Endothelial cell of umbilical vein (primary cell): Measurements from ENCODE around the gene B4GALNT1. TPM values are rescaled to one million over a fixed set of nuclear protein-coding genes. Genes with fewer than 3 reads are reported as not detected.

Experiments used
- BruUV-seq: library from RNA; stranded (reverse); fragments of 400-500 nt; replicated peaks from 2 replicates; lab custom pipeline; 2021; lab: Mats Ljungman, UMichigan
- CTCF ChIA-PET: fragments of 300-600, 350-600 bp; sonication (Branson Sonifier 250); formaldehyde crosslinking; loops from one replicate; lab custom pipeline; 2021; ENCODE audit warnings: antibody characterized with exemption, inconsistent platforms; lab: Charles Lee
- POLR2A ChIA-PET: fragments of 300-600, 350-600 bp; sonication (Branson Sonifier 250); formaldehyde crosslinking; loops from one replicate; lab custom pipeline; 2021; ENCODE audit warnings: antibody characterized with exemption, inconsistent platforms; lab: Charles Lee
- DNase-seq: peaks from one replicate; pipeline ENCODE4 v3.0.0-alpha.2; 2011; ENCODE audit warnings: low read depth, low spot score
- FAIRE-seq: peaks from 2 replicates; lab custom pipeline; 2011; peaks lifted over from hg19 to GRCh38; lab: Jason Lieb, UNC
- H2AFZ ChIP-seq: 2 replicates; pipeline ENCODE4 v1.6.0; 2012; ENCODE audit warnings: low read depth, low read length, control low read depth, inconsistent platforms
- H3K27ac ChIP-seq: 2 replicates; pipeline ENCODE4 v1.5.1; 2011; ENCODE audit warnings: low read depth, mild to moderate bottlenecking, control low read depth, low read length, moderate library complexity; ENCODE audit not compliant: insufficient read depth
- H3K27me3 ChIP-seq, 2 experiments: 2 replicates each; pipeline versions ENCODE4 v1.6.0 to v1.6.1; 2011; ENCODE audit warnings: low read length in 2 of 2, mixed read lengths in 1 of 2; ENCODE audit not compliant: control insufficient read depth in 2 of 2, insufficient read depth in 2 of 2
- H3K36me3 ChIP-seq, 2 experiments: 2 replicates in 1 of 2; 3 replicates in 1 of 2; pipeline ENCODE4 v1.5.1; 2011; ENCODE audit warnings: low read length in 2 of 2, mild to moderate bottlenecking in 1 of 2, moderate library complexity in 1 of 2; ENCODE audit not compliant: control insufficient read depth in 2 of 2, insufficient read depth in 2 of 2; ENCODE audit errors: extremely low read depth in 1 of 2
- H3K4me1 ChIP-seq: 3 replicates; pipeline ENCODE4 v1.5.1; 2011; ENCODE audit warnings: mild to moderate bottlenecking, low read length; ENCODE audit not compliant: control insufficient read depth, insufficient read depth; ENCODE audit errors: extremely low read depth
- H3K4me2 ChIP-seq: 2 replicates; pipeline ENCODE4 v1.6.1; 2011; ENCODE audit warnings: low read length, control low read depth, mixed read lengths; ENCODE audit not compliant: insufficient read depth
- H3K4me3 ChIP-seq, 3 experiments: fragments of 200-600 bp in 1 of 3; sonication (generic), shearing (Covaris generic) in 1 of 3; replicated peaks in 1 of 3; 2 replicates each; pipeline ENCODE4 v1.5.1; 2011 to 2016; ENCODE audit warnings: control low read depth in 3 of 3, low read length in 3 of 3, mild to moderate bottlenecking in 2 of 3, inconsistent platforms in 1 of 3, low read depth in 1 of 3, moderate library complexity in 1 of 3; ENCODE audit not compliant: insufficient read depth in 1 of 3
- H3K79me2 ChIP-seq: 2 replicates; pipeline ENCODE4 v1.6.0; 2012; ENCODE audit warnings: low read length, inconsistent platforms; ENCODE audit not compliant: control insufficient read depth, insufficient read depth
- H3K9ac ChIP-seq: replicated peaks from 2 replicates; pipeline ENCODE3; 2011; ENCODE audit warnings: low read length, control low read depth; ENCODE audit not compliant: insufficient read depth; ENCODE audit errors: extremely low read depth
- H3K9me1 ChIP-seq: replicated peaks from 3 replicates; pipeline ENCODE4 v1.6.0; 2011; ENCODE audit warnings: mild to moderate bottlenecking, low read length; ENCODE audit not compliant: control insufficient read depth, insufficient read depth; ENCODE audit errors: extremely low read depth
- H3K9me3 ChIP-seq: replicated peaks from 2 replicates; pipeline ENCODE4 v1.5.1; 2012; ENCODE audit warnings: low read length, inconsistent platforms; ENCODE audit not compliant: control insufficient read depth, insufficient read depth
- H4K20me1 ChIP-seq: replicated peaks from 2 replicates; pipeline ENCODE3; 2011; ENCODE audit warnings: mild to moderate bottlenecking, low read length; ENCODE audit not compliant: control insufficient read depth, insufficient read depth; ENCODE audit errors: extremely low read depth
- EZH2 ChIP-seq: IDR thresholded peaks from 2 replicates; pipeline ENCODE4 v1.6.1; 2012; ENCODE audit warnings: borderline replicate concordance, low read depth, mild to moderate bottlenecking, moderate library complexity, low read length, inconsistent platforms; ENCODE audit not compliant: severe bottlenecking
- FOS ChIP-seq: IDR thresholded peaks from 2 replicates; pipeline ENCODE4 v1.6.1; 2011; ENCODE audit warnings: mild to moderate bottlenecking, low read length, moderate library complexity, borderline replicate concordance; ENCODE audit not compliant: insufficient read depth
- GATA2 ChIP-seq: IDR thresholded peaks from 2 replicates; pipeline ENCODE4 v1.7.0; 2011; ENCODE audit warnings: low read depth, mild to moderate bottlenecking, moderate library complexity, mixed read lengths, low read length; ENCODE audit not compliant: insufficient read length, insufficient read depth
- JUN ChIP-seq: IDR thresholded peaks from 2 replicates; pipeline ENCODE4 v1.6.1; 2011; ENCODE audit warnings: borderline replicate concordance, low read depth; ENCODE audit not compliant: insufficient read length, insufficient read depth
- MYC ChIP-seq: IDR thresholded peaks from one replicate; pipeline ENCODE4 v1.6.1; 2011; ENCODE audit warnings: mild to moderate bottlenecking, low read depth, low read length
- POLR2A ChIP-seq: IDR thresholded peaks from 2 replicates; pipeline ENCODE4 v1.6.1; 2012; ENCODE audit warnings: low read depth, mild to moderate bottlenecking, control low read depth, low read length
- POLR2AphosphoS5 ChIP-seq: IDR thresholded peaks from 2 replicates; pipeline ENCODE4 v1.6.1; 2012; ENCODE audit warnings: low read depth, mild to moderate bottlenecking, control low read depth, low read length, moderate library complexity; ENCODE audit not compliant: insufficient read depth
- dilution Hi-C: fragments of 300-500 bp; cut with MboI; formaldehyde crosslinking; loops from one replicate; pipeline ENCODE4 v1.15.0; 2019; ENCODE audit warnings: low sequenced_read_pairs; ENCODE audit not compliant: extremely low pct_ligation_motif_present
- intact Hi-C: fragments of 100-400 bp; cut with micrococcal nuclease; formaldehyde crosslinking; loops from one replicate; pipeline ENCODE4 v1.10.0; 2022
- polyA plus RNA-seq, 4 experiments: library from polyadenylated mRNA; depleted of rRNA in 3 of 4; stranded (reverse) in 3 of 4; unstranded in 1 of 4; fragments of >200 nt; gene quantifications; 2 replicates each; pipeline versions ENCODE4 v1.2.1 to v1.2.3, GENCODE V29; 2011 to 2012; ENCODE audit warnings: missing spikeins in 1 of 4
- total RNA-seq: library from RNA; stranded (reverse); gene quantifications from 2 replicates; pipeline ENCODE4 v1.2.3, GENCODE V29; 2021
- TF ChIP-seq, protein P1 (sequence below): IDR thresholded peaks from 2 replicates; pipeline ENCODE4 v1.6.1; 2011; ENCODE audit not compliant: insufficient read depth, insufficient read length
- TF ChIP-seq, protein P2 (sequence below), 2 donors: IDR thresholded peaks; 1 replicate in 1 of 2; 2 replicates in 1 of 2; pipeline ENCODE4 v1.5.1; 2011; ENCODE audit warnings: low read length in 2 of 2, mild to moderate bottlenecking in 2 of 2, moderate library complexity in 2 of 2, control low read depth in 1 of 2, inconsistent platforms in 1 of 2, low read depth in 1 of 2; ENCODE audit not compliant: insufficient read depth in 1 of 2; ENCODE audit errors: extremely low read depth in 1 of 2

B4GALNT1 gene
- total and polyA plus RNA-seq, 2 donors (not counting 3 experiments of a cell fraction or from before 2014, with no cell fraction given) = 0.33 to 0.35 TPM

DNA sequence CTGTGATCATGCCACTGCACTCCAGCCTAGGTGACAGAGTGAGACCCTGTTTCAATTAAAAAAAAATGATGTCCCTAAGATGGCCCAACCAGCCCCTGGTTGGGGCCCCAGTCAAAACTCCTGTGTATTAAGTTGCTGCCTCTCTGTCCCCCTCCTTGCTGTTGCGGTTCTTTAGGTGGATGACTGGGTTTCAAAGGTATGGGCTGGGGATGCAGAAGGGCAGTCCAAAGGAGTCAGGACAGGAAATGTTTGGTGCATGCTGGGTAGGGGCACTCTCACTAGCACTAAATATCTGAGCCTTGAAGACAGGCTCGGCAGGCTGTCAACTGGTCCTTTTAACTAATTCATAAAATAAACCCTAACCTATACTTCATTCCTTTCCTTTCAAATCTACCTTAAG lies 54.0 kb downstream of the B4GALNT1 start:
- H3K9ac ChIP-seq = no peak overlapping the region
- H3K36me3 ChIP-seq = no peaks in the 10 kb centered on the region
- BruUV-seq = no TSS peak
- H3K79me2 ChIP-seq = no peaks in the 10 kb centered on the region
- no peaks in the 10 kb centered on the region for H4K20me1 ChIP-seq
- no peak overlapping the region for H3K4me2 ChIP-seq
- CTCF ChIA-PET = interaction anchor here (0.6 to 5.2 kb wide), 2 partner anchors 46 to 336 kb away, joined by 3 to 109 read pairs; no protein-coding TSS in a partner anchor
- no peak overlapping the region for H3K4me3 ChIP-seq
- POLR2A ChIA-PET = no interaction called here
- H3K9me3 ChIP-seq = no peaks in the 10 kb centered on the region
- dilution Hi-C loops (no loop called here), intact Hi-C loops (no loop called here)
- TF ChIP-seq, protein P1, sequence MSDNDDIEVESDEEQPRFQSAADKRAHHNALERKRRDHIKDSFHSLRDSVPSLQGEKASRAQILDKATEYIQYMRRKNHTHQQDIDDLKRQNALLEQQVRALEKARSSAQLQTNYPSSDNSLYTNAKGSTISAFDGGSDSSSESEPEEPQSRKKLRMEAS = no peak
- TF ChIP-seq JUN = no peak
- no peak for TF ChIP-seq MYC
- no peak for TF ChIP-seq POLR2AphosphoS5
- TF ChIP-seq EZH2 = no peak
- TF ChIP-seq FOS = no peak
- TF ChIP-seq, protein P2, sequence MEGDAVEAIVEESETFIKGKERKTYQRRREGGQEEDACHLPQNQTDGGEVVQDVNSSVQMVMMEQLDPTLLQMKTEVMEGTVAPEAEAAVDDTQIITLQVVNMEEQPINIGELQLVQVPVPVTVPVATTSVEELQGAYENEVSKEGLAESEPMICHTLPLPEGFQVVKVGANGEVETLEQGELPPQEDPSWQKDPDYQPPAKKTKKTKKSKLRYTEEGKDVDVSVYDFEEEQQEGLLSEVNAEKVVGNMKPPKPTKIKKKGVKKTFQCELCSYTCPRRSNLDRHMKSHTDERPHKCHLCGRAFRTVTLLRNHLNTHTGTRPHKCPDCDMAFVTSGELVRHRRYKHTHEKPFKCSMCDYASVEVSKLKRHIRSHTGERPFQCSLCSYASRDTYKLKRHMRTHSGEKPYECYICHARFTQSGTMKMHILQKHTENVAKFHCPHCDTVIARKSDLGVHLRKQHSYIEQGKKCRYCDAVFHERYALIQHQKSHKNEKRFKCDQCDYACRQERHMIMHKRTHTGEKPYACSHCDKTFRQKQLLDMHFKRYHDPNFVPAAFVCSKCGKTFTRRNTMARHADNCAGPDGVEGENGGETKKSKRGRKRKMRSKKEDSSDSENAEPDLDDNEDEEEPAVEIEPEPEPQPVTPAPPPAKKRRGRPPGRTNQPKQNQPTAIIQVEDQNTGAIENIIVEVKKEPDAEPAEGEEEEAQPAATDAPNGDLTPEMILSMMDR (IDR thresholded peaks at IDR 0.05; ENCODE audit: extremely low read depth in 1 of 2, insufficient read depth in 1 of 2, low read depth in 1 of 2, low read length in 2 of 2) = no peak
- TF ChIP-seq GATA2 = no peak
- no peak for TF ChIP-seq POLR2A
- H2AFZ ChIP-seq = no peak overlapping the region
- H3K9me1 ChIP-seq = no peaks in the 10 kb centered on the region
- peaks cover 6% of the 10 kb centered on the region in 2 experiments for H3K27me3 ChIP-seq
- H3K4me1 ChIP-seq = no peaks in the 10 kb centered on the region
- DNase-seq (no peak), FAIRE-seq (no peak)
- no peak overlapping the region for H3K27ac ChIP-seq
